GM18502 (cell line): ENCODE measurements around the gene C17orf67.
"Not testable (repeated sequence)": the region's sequence is repeated elsewhere in the genome, so short reads cannot be mapped to it uniquely, and the experiment has no call there.

ENCODE experiments used
- ATAC-seq: cut with Tn5 transposase; IDR thresholded peaks from one replicate; pipeline ENCODE4 v1.9.1; 2021; ENCODE audit warnings: mild to moderate bottlenecking; ENCODE audit not compliant: unreplicated experiment, poor library complexity

C17orf67 gene

DNA sequence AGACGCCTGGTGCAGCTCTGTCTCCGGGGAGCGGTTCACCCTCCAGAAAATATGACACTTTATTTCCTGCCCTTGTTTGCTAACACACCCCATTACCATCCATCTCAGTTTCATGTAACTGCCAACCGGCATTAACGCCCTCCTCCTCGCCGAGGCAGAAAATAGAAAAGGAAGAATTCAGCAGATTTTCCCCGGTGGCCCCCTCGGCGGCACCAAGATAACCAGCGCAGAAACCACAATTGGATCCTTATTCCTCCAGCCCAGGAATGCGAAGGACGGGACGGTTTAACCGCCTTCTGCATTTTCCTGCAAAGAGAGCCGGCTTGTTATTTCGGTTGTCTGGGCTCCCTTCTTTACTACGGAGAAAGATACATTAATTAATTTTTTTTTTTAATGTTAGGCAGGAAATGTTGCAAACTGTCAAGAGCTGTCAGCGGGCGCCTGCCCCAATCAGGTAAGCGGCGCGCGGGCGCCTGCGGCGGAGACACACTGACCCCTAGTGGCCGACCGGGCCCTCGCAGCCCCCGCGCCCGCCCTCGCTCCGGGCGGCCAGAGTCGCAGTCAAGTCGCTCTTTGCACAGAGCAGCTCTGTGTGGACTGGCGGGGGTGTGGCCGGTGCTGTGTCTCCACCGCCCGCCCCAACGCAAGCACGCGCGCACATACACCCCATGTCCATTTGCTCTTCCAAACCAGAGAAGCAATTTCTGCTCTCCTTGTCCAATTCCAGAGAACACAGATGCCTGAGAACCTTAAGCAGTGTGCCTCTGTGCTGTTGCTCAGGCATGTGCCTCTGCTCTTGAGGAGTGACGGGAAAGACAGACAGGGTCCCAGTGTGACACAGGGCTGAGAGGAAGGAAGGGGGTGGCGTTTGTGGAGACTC, 53.6 kb downstream of the C17orf67 start:
- ATAC-seq: peak; percentile 97

GRCh38 chr17:56779322-56779721, 54.4 kb downstream of the C17orf67 start:
- ATAC-seq: no peak

DNA sequence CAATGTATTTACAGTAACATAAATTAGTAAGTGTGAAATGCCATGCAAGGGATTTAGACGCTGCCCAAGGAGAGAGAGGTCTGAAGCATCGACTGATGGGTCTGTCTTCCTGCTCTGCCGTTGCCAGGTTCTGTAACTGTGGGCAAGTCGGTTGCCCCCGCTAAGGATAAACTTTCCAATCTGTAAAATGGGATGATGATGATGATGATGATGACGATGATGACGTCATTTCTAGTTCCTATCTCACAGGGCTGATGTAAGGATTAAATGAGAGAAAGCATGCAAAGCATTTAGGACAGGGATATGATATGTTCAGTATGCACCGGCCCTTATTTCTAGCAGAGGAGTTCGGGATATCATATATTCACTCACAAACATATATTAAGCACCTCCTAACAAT, 54.8 kb downstream of the C17orf67 start:
- no peak for ATAC-seq

- no peak for ATAC-seq
Observed at GRCh38 chr17:56777859-56778258, 55.9 kb downstream of the C17orf67 start.

- no peak for ATAC-seq
Observed at GRCh38 chr17:56774650-56775049, 59.1 kb downstream of the C17orf67 start.

- ATAC-seq: no peak
Observed at GRCh38 chr17:56773124-56773523, 60.6 kb downstream of the C17orf67 start.

DNA sequence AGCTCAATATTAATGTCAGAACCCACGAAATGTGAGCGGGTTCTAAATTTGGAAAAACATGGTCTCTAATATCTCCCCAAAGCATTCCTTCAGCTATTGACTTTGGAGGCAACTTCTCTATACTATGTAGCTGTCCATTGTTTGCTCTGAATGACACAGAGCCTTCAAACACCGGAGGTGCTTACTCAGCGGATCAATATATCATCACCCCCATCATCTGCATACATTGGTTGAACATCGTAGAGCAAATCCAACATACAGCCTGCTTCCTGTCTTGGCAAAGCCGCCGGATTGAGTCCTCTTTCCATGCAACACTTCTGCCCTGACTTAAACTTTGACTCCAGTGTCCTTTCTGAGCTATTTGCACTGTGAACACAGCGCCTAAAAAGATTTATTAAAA, 61.3 kb downstream of the C17orf67 start:
- no peak for ATAC-seq

DNA sequence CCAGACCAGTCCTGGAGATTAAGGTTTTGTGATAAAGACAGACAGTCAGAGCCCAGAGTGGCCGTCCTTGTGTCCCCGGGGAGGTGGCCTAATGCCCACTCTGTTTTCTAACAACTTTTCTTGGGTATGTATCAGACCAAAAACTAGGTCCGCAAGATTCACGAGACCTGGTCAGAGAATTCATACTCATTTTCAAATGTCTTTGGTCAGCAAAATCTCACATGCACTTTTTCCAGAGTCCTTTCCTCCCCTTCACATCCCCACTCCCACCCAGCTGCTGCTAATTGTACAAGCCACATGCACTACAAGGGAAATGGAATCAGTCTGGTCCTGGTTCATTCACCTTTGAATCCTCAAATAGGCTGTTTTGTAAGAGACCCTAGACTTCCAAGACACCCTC, 61.7 kb downstream of the C17orf67 start:
- ATAC-seq: no peak

GRCh38 chr17:56771563-56771962, 62.2 kb downstream of the C17orf67 start:
- ATAC-seq: no peak

DNA sequence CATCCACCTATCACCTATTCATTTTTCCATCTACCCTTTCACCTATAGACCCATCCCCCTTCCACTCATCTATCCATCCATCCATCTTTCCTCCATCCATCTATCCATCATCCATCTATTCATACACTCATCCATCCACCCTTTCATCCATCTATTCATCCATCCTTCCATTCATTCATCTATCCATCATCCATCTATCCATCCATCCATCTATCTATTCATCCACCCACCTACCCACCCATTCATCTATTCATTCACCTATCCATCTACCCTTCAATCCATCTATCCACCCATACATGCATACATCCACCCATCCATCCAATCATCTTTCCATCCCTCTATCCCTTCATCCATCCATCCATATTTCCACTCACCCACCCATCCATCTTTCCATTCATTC, 63.3 kb downstream of the C17orf67 start:
- ATAC-seq: no peak

DNA sequence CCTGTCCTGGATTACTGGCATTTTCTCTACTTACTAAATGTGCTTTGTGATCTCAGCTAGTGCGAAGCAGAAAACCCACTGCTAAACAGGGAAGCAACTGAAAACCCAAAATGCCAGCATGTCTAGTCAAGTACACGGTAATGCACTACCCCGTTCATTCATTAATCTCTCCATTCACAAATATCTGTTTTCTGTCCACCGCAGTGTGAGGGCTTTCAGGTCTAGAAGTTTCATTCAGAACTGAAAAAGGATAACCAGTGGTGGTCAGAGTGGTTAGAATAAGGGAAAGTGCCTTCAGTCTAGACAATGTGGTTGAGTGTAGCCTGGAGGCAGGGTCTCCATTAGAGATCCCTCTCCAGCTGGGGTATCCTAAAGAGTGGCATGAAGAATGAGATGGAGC, 68.3 kb downstream of the C17orf67 start:
- ATAC-seq: no peak

DNA sequence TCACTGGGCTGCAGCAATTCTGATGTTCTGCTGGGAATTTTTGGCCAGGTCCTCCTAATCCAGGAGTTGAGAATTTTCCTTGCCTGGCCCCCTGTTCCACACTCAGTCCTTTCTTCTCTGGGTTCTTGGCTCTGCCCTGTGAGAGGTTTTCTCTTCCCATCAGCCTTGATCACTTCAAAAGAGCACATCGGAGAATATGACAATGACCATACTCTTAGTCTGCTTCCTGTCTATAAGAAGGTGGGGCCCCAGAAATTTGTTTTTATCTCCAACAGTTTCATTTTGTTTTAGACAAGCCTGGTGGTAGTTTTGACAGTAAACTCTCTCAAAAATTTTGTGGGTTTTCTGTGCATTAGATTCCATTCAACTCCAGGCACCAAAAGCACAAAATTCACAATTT, 70.7 kb downstream of the C17orf67 start:
- no peak for ATAC-seq

- no peak for ATAC-seq
Observed at GRCh38 chr17:56762144-56762543, 71.6 kb downstream of the C17orf67 start.

GRCh38 chr17:56761387-56761786, 72.3 kb downstream of the C17orf67 start:
- ATAC-seq: no peak

DNA sequence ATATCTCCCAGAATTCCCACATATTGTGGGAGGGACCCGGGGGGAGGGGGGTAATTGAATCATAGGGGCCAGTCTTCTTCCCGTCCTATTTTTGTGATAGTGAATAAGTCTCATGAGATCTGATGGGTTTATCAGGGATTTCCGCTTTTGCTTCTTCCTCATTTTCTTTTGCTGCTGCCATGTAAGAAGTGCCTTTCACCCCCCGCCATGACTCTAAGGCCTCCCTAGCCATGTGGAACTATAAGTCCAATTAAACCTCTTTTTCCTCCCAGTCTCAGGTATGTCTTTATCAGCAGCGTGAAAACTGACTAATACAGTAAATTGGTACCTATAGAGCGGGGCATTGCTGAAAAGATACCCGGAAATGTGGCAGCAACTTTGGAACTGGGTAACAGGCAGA, 76.1 kb downstream of the C17orf67 start:
- not testable (repeated sequence) for ATAC-seq

- no peak for ATAC-seq
Observed at GRCh38 chr17:56756536-56756935, 77.2 kb downstream of the C17orf67 start.

GRCh38 chr17:56755310-56755709, 78.4 kb downstream of the C17orf67 start:
- ATAC-seq: no peak

DNA sequence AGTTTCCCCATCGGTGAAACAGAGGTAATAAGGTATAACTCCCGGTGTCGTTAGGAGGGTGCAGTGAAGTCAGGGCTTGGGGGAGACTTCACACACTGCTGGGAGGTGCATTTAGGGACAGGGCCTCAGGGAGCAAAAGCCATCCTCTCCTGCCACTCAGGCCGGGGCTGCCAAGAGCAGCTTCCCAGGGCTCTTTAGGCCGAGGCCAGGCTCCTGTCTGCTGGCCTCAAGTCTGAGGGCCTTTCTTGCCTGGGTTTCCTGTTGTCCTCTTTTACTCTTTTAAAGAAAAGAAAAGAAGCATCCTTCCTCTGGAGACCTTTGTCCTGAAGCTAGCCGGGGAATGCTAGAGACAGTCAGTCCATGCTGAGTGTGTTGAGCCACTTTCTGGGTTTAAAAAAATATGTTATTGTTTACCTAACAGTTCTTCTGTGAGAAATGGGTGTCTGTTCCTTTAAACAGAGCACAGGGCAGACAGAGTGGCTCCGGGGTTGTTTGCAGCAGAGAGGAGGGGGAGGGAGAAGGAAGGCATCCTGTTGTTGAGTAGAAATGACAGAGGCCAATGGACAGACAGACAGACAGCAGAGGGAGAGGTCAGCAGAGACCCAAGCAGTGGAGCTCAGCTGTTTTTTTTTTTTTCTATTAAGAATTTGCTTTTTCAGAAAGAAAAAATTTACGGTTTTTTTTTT, 79.1 kb downstream of the C17orf67 start:
- ATAC-seq: no peak

DNA sequence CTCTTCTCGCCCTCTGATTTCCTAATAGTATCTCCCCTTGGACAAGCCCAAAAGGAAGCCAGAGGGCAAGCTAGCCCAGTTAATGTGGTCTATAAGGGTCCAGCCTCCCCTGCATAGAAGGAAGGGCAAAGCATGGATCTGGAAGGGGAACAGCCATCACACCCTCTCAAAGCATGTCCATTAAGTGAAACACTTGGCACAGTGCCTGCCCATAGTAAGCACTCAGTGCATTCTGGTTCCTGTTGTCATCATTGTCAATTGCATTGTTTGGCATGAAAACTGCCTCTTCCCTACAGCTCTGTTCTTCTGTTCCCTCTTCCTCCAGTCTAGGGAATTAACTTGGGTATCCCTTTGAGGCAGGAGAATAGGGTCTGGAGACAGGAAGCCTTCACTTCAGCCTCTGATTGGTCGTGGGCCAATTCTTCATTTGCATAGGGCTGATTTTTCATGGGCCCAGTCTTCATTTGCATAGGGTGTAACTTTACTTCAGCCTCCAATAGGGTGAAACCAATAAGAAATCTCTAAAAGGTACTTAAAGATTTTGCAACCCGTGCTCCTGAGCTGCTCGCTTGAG, 81.4 kb downstream of the C17orf67 start:
- no peak for ATAC-seq

DNA sequence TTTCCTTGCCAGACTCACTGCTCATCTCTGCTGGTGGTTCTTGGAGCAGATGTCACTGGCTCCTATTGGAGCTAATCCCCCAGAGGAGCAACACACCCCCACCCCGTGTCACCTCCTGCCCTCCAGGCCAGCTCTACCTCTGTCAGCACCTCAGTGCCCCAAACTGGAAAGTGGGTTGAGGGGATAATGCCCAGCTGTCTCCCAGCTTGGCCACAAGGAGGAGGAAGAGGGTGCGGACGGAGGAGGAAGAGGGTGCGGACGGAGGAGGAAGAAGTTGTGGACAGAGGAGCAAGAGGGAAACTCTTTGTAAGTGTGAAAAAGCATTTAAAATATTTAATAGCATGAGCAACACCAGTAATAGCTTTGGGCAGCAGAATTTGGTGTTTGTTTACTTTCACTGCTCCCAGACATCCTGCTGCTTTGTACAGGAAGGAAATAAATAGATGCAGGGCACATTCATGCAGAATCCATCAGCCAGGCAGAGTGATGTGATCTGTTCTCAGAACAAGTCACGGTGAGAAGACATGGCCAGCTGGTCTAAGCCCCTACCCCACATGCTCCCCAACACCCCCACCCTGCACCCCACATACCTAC, 82.5 kb downstream of the C17orf67 start:
- ATAC-seq: no peak

DNA sequence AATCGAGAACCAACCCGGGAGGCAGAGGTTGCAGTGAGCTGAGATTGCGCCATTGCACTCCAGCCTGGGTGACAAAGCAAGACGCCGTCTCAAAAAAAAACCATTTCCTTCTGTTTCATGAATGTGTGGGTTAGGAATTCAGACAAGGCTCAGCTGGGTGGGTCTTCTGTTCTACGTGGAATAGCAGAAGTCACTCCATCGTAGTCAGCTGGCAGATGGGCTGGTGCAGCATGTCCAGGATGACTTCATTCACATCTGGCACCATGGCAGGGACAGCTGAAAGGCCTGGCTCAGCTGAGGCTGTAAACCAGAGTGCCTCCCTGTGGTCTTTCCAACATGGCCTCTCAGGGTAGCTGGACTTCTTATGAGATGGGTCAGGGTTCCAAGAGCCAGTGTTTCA, 89.0 kb downstream of the C17orf67 start:
- no peak for ATAC-seq
